CD4-positive, alpha-beta T cell treated with Interleukin-4 for 1 hour (primary cell): ENCODE data around the gene SEMA4D.
"Not testable (repeated sequence)": the region's sequence is repeated elsewhere in the genome, so short reads cannot be mapped to it uniquely, and the experiment has no call there.

Experiments used
- DNase-seq, 2 donors: peaks; one replicate each; pipeline ENCODE4 v3.0.0-alpha.2; 2020 to 2022

SEMA4D gene

DNA sequence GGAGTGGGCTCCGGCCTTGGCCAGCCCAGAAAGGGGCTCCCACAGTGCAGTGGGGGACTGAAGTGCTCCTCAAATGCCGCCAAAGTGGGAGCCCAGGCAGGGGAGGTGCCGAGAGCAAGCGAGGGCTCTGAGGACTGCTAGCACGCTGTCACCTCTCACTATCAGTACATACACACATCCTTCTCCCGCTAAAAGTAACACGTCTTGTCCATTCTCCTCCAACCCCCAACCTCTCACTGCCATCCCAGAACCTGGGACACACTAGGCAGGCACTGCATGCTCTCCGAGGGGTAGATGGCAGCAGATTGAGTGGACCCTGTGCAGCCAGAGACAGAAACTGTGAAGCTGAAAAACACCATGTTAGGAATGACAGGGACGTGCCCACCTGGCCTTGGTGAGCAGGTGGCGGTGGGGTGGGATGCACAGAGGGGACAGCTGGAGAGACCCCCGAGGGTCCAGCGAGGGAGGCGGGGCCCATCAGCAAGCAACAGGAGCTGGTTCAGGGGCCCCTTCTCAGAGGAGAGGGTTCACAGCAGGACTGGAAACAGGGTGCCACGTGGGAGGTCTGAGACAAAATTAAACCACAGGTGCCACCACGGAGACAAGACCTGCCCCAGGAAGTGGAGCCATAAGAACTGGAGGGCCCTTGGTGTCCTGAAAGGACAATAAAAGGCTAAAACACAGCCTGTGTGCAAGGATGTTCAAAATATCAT lies 16.9 kb downstream of the SEMA4D start:
- DNase-seq, result no peak

- not testable (repeated sequence) for DNase-seq
Measured at GRCh38 chr9:89480372-89480771, 17.5 kb downstream of the SEMA4D start.

GRCh38 chr9:89479669-89480011 lies 18.3 kb downstream of the SEMA4D start:
- peak; percentile 35 to 51 for DNase-seq

DNA sequence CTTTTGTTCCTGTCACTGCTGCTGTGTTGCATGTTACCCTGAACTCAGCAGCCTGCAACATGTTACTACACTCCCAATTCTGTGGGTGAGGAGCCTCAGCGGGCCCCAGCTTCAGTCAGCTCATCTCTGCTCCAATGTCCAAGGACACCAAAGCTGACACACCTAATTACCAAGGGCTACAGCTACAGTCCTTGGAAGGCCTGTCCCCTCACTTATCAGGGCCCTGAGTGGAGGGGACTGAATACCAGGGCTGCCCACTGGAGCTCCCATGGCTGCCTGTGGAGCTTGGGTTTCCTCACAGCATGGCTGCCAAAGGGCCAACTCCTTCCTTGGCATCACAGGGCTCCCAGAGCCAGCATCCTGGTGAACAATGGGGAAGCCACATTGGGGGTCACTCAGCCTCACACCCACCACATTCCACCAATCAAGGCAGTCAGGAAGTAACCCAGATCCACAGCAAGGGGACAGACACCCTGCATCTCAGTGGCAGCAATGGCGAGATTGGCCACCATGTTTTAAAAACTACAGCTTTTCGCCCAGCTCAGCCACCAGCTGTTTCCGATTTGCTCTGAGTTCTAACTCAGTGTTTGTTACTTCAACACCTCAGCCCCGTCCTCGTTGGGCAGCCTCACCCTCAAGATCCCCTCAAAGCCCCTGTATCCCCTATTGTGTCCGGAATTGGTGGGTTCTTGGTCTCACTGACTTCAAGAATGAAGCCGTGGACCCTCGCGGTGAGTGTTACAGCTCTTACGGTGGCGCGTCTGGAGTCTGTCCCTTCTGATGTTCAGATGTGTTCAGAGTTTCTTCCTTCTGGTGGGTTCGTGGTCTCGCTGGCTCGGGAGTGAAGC lies 18.9 kb downstream of the SEMA4D start:
- DNase-seq, result no peak

- peak; percentile 42 to 62 for DNase-seq
Measured at GRCh38 chr9:89477811-89478630, 19.9 kb downstream of the SEMA4D start.

DNA sequence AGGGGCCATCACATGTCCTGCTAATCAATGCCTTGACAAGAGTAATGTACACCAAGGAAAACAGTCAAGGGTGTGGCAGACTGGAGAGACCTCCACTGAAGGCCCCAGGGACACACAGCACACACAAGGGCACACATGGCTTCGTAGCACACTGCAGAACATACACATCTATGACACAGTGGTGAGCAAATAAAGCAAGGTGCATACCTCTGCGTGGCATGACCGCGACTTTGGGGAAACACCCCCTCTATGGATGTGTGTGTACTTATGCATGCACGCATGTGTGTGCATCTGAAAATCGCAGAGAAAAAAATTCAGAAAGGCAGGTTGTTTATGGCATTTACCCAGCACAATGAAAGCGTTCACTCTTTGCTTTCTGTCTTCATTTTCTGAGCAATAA lies 20.5 kb downstream of the SEMA4D start:
- peak in 1 of 2 donors; percentile 35 for DNase-seq

GRCh38 chr9:89476546-89476945 lies 21.4 kb downstream of the SEMA4D start:
- DNase-seq, result no peak

DNA sequence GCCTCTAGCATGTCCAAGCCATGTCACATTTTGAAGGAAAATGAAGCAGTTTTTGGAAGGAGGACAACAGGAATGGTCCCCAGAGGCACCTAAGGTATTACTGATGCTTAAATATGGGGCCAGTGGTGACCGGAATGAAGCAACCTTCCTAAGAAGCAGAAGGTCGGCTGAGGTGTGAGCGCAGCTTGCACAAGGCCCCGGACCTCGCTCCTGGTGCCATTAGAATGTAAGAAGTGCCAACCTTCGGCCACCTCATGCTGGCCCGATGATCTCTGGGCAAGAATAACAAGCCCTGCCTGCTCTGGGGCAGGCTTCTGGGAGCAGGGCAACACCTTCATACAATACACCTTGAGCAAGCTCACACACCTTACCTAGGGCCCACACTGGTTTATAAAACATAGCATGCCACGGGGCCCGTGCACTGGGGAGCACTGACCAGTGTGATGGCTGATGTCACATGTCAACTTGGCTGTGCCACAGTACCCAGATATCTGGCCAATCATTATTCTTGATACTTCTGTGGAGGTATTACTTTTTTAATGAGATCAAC lies 21.9 kb downstream of the SEMA4D start:
- no peak for DNase-seq

DNA sequence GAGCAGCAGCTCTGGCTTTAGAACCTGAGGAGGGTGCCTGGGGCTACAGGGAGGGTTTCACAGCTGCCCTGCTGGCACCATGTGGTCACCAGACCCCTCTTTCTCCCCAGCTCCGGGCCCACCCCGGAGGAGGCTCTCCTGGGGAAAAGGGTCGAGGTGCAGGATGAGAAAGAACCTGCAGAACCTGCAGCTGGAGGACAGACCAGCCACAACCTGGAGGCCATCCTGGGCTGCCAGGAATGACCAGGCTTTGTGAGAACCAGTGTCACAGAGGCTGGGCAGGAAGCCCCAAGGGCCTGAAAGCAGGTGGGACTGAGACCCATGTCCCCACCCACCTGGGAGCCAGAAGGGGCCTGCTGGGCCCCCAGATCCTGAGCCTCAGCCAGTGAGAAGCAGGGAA lies 23.0 kb downstream of the SEMA4D start:
- DNase-seq, result no peak

DNA sequence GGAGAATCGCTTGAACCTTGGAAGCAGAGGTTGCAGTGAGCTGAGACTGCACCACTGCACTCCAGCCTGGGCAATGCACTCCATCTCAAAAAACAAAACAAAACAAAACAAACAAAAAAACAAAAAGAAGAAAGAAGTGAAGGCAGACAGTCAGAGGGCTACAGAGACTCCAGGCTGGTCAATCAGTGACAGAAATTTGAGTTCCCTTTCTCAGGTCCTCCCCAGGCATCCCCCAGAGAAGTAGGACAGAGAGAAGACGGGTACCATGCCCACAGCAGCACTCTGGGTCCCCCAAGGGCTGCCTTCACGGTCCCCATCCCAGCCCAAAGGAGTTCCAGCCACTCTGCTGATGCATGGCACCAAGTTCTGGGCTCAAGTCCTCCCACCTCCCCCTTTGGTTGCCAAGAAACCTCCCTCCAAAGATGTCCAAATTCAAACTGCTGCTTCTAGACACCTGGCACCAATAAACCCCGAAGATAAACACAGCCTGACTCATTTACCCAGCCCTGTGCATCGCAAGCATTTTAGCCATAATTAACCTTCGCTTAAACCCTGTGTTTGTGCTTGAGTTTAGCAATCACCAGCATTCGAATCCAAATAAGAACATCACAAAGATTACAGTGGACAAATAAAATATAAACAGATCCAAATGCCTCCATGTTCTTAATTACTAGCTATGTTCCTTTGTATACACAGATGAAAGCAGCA lies 24.0 kb downstream of the SEMA4D start:
- DNase-seq, result no peak

DNA sequence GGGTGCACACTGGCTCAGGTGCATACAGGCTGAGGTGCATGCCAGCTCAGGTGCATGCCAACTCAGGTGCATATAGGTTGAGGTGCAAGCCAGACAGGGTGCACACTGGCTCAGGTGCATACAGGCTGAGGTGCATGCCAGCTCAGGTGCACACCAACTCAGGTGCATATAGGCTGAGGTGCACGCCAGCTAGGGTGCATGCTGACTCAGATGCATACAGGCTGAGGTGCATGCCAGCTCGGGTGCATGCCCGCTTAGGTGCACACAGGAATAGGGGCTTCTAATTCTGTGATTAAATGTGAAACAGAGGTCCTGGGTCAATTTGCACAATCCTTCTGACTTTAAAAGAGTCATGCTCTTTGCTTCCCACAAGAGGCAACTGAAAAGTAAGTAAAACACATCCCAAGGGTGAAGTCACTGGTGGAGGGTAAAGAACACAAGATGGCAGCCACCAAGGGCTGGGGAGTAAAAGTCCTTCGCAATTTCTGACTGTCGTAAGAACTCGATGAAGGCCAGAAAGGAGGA lies 26.1 kb downstream of the SEMA4D start:
- not testable (repeated sequence) for DNase-seq

DNA sequence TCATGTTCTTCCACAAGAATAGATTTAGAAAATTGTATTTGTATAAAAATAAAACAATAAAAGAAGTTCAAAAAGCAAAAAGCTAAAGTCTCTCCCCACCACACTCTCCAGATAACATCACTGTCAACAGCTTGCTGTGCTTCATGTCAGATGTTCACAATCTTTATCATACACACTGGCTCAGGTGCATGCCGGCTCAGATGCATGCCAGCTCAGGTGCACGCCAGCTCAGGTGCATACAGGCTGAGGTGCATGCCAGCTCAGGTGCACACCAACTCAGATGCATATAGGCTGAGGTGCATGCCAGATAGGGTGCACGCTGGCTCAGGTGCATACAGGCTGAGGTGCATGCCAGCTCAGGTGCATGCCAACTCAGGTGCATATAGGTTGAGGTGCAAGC lies 26.5 kb downstream of the SEMA4D start:
- no peak for DNase-seq

GRCh38 chr9:89470224-89470839 lies 27.6 kb downstream of the SEMA4D start:
- no peak for DNase-seq

DNA sequence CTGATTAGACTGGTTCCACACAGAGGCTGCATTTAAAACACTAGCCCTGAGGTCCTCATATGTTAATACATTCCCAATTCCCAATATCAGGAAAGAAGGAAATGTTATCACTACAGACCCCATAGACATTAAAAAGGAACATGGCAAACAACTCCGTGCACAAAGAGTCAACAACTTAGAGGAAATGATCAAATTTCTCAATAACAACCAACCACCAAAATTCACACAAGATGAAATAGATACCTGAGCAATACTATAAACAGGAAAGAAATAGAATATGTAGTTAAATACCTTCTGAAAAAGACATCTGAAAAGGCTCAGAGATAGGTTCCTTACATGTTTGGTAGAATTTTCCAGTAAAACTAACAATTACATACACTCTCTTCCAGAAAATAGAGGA lies 28.9 kb downstream of the SEMA4D start:
- DNase-seq, result peak in 1 of 2 donors; percentile 65

GRCh38 chr9:89468281-89468960 lies 29.5 kb downstream of the SEMA4D start:
- no peak for DNase-seq

DNA sequence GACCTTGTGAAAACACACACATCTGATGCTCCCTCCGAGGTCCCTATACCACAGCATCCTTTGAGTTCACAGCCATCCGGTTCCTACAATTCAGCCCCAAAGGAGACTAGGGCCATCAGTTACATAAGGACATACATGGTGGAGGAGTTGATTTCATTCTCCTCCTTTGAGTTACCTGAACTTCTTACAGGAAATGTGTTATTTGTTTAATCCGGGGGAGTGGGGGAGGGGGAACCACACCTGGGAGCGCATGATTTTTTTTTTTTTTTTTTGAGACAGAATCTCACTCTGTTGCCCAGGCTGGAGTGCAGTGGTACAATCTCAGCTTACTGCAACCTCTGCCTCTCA lies 30.7 kb downstream of the SEMA4D start:
- DNase-seq, result peak in 1 of 2 donors; percentile 49

GRCh38 chr9:89466451-89467277 lies 31.2 kb downstream of the SEMA4D start:
- no peak for DNase-seq

DNA sequence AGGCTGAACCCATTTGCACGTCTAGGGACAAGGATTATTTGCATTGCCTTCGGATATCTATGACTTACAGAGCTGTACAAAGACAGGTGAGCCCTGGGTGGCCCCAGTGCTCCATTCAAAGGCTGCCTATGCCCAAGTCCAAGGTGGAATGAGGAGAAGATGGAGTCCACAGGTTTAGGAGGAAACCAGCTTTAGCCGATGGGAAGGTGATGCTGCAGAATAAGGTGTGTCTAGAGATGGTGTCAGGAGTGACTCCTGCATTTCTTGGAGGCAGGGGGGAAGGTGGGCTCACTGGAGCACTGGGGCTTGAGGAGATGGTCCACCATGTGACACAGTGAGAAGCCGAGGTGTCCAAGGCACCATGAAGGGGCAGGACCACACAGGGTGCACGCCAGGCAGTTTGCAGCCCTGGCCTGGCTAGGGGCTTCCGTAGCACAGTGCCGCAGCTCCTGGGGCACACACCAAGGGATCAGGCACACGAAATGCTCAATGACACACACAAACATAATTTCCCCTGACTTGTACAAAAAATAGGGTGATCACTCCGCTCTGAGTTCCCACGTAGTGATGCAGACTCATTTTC lies 32.1 kb downstream of the SEMA4D start:
- no peak for DNase-seq

- no peak for DNase-seq
Measured at GRCh38 chr9:89465001-89465451, 32.9 kb downstream of the SEMA4D start.
